Esophagus squamous epithelium (tissue), 4 donors: ENCODE measurements around the gene FEZF1.

Experiments used
- POLR2A ChIP-seq, 4 donors: fragments of 450-650 bp; IDR thresholded peaks; one replicate each; pipeline ENCODE4 v1.6.1; 2017; ENCODE audit warnings: antibody characterized with exemption in 4 of 4, mild to moderate bottlenecking in 4 of 4, moderate library complexity in 3 of 4
- TF ChIP-seq, protein P1 (sequence below), 6 experiments: fragments of 450-650 bp in 4 of 6; fragments of 200-600 bp in 2 of 6; sonication (generic) in 2 of 6; IDR thresholded peaks; one replicate each; pipeline ENCODE4 v1.5.1; 2016 to 2019; ENCODE audit warnings: antibody characterized with exemption in 6 of 6, mild to moderate bottlenecking in 4 of 6, moderate library complexity in 4 of 6

DNA sequence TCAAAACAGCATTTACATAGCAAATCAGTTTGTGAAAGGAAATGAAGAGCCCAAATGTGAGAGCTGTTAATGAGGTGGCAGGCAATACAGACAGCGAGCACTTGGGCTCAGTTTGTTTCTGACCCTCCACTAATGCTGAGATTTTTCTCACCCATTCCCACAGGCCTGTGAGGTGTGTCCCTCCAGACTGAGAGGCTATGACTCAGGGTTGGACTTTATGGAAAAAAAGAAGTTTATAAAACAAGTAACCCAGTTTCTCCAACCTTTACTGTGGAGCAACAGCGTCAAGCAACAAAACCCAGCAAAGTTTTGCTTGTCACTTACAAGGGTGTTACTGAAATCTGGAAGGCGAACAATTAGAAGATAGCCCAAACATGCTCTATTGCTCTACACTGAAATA is 4.9 kb upstream of the FEZF1 start:
- TF ChIP-seq, protein P1, sequence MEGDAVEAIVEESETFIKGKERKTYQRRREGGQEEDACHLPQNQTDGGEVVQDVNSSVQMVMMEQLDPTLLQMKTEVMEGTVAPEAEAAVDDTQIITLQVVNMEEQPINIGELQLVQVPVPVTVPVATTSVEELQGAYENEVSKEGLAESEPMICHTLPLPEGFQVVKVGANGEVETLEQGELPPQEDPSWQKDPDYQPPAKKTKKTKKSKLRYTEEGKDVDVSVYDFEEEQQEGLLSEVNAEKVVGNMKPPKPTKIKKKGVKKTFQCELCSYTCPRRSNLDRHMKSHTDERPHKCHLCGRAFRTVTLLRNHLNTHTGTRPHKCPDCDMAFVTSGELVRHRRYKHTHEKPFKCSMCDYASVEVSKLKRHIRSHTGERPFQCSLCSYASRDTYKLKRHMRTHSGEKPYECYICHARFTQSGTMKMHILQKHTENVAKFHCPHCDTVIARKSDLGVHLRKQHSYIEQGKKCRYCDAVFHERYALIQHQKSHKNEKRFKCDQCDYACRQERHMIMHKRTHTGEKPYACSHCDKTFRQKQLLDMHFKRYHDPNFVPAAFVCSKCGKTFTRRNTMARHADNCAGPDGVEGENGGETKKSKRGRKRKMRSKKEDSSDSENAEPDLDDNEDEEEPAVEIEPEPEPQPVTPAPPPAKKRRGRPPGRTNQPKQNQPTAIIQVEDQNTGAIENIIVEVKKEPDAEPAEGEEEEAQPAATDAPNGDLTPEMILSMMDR (IDR thresholded peaks at IDR 0.05), result no peak
- TF ChIP-seq POLR2A (IDR thresholded peaks at IDR 0.05), result no peak
